ENCODE data around the gene TRAPPC8. TPM values are rescaled to one million over a fixed set of nuclear protein-coding genes. Genes with fewer than 3 reads are reported as not detected.

TRAPPC8 gene
- total and polyA plus RNA-seq, 2 of the 13 experiments (the other 11 are each of a cell fraction or from before 2014, with no cell fraction given): 34.6 to 50.8 TPM

GRCh38 chr18:31942999-31943877 is at the start of gene TRAPPC8 (continued):
- no peak for TF ChIP-seq ZNF280D (CRISPR knock-in tag; IDR thresholded peaks at IDR 0.05)
- no peak for TF ChIP-seq RARA (CRISPR knock-in tag; IDR thresholded peaks at IDR 0.05)
- TF ChIP-seq XRCC5 (optimal IDR thresholded peaks at IDR 0.05; ENCODE audit: low read length): peak; percentile 56
- TF ChIP-seq MNT (IDR thresholded peaks at IDR 0.05): peak; percentile 92
- no peak for TF ChIP-seq SMAD9 (CRISPR knock-in tag; IDR thresholded peaks at IDR 0.05)
- 0 out of 2 replicates have a peak, but pooled peaks have one; percentile 21 for TF ChIP-seq ZBTB38 (CRISPR knock-in tag; IDR thresholded peaks at IDR 0.05)
- TF ChIP-seq PRPF4 (IDR thresholded peaks at IDR 0.05; ENCODE audit: low read depth, low read length, poor library complexity, severe bottlenecking): no peak
- TF ChIP-seq ZNF782 (CRISPR knock-in tag; IDR thresholded peaks at IDR 0.05; ENCODE audit: borderline replicate concordance): no peak
- no peak for TF ChIP-seq KAT2B (IDR thresholded peaks at IDR 0.05; ENCODE audit: borderline replicate concordance, low read depth, low read length)
- TF ChIP-seq ZNF20 (CRISPR knock-in tag; IDR thresholded peaks at IDR 0.05): no peak
- TF ChIP-seq SKI (IDR thresholded peaks at IDR 0.05; ENCODE audit: partially characterized antibody): peak; percentile 33
- peak; percentile 21 to 66; a peak in 1 of 4 replicates for TF ChIP-seq HMGXB4 (CRISPR knock-in tag; IDR thresholded peaks at IDR 0.05; ENCODE audit: borderline replicate concordance in 1 of 2, low read depth in 1 of 2)
- no peak for TF ChIP-seq ZNF17 (CRISPR knock-in tag; IDR thresholded peaks at IDR 0.05)
- 0 out of 2 replicates have a peak, but pooled peaks have one; percentile 28 for TF ChIP-seq GFI1 (CRISPR knock-in tag; IDR thresholded peaks at IDR 0.05; ENCODE audit: borderline replicate concordance)
- no peak for TF ChIP-seq PLRG1 (conservative IDR thresholded peaks at IDR 0.05)
- 0 out of 2 replicates have a peak, but pooled peaks have one; percentile 42 for TF ChIP-seq KDM3A (CRISPR knock-in tag; IDR thresholded peaks at IDR 0.05; ENCODE audit: low read depth)
- 0 out of 2 replicates have a peak, but pooled peaks have one; percentile 37 for TF ChIP-seq SIX4 (CRISPR knock-in tag; IDR thresholded peaks at IDR 0.05)
- TF ChIP-seq ATF3 (CRISPR knock-in tag; IDR thresholded peaks at IDR 0.05): no peak
- no peak for TF ChIP-seq MEF2D (CRISPR knock-in tag; IDR thresholded peaks at IDR 0.05)
- TF ChIP-seq PATZ1 (CRISPR knock-in tag; IDR thresholded peaks at IDR 0.05): peak; percentile 73
